ENCODE measurements around the gene FGD6. TPM values are rescaled to one million over a fixed set of nuclear protein-coding genes. Genes with fewer than 3 reads are reported as not detected.

Gene FGD6
- polyA plus RNA-seq, 4 donors, result 0.89 to 11.4 (median 1.3) TPM

- no peak for DNase-seq
- H3K9me3 ChIP-seq (ENCODE audit: control insufficient read depth in 2 of 2, insufficient read depth in 1 of 2, low read depth in 1 of 2, low read length in 1 of 2), result no peaks in the 10 kb centered on the region
Observed at GRCh38 chr12:95229636-95230035, 12.4 kb upstream of the FGD6 start.

GRCh38 chr12:95228617-95229016 lies 11.3 kb upstream of the FGD6 start:
- no peaks in the 10 kb centered on the region for H3K4me1 ChIP-seq (ENCODE audit: control insufficient read depth in 3 of 3, insufficient read depth in 2 of 3, low read depth in 1 of 3, low read length in 2 of 3)

More at GRCh38 chr12:95229636-95230035, 12.4 kb upstream of the FGD6 start:
- 84 to 96% (median 94%) methylated on average over 7 of the region's 7 CpGs for WGBS, 3 donors
- Histone ChIP-seq H3K4me3 (ENCODE audit: low read depth in 1 of 3, low read length in 3 of 3) (no peak overlapping the region), H3K27me3 (ENCODE audit: control insufficient read depth in 3 of 3, insufficient read depth in 3 of 3, low read length in 3 of 3) (no peaks in the 10 kb centered on the region), H3K4me1 (ENCODE audit: control insufficient read depth in 3 of 3, insufficient read depth in 2 of 3, low read depth in 1 of 3, low read length in 2 of 3) (no peaks in the 10 kb centered on the region), H3K27ac (ENCODE audit: low read depth in 1 of 3, low read length in 2 of 3) (no peak overlapping the region), H3K36me3 (ENCODE audit: control insufficient read depth in 3 of 3, insufficient read depth in 2 of 3, low read depth in 1 of 3, low read length in 3 of 3) (peaks cover 0 to 20% (median 0%) of the 10 kb centered on the region in 3 donors)
- no peak for FAIRE-seq

GRCh38 chr12:95227818-95228356 lies 10.6 kb upstream of the FGD6 start:
- Histone ChIP-seq H3K9me3 (ENCODE audit: control insufficient read depth in 2 of 2, insufficient read depth in 1 of 2, low read depth in 1 of 2, low read length in 1 of 2) (no peaks in the 10 kb centered on the region), H3K27ac (ENCODE audit: low read depth in 1 of 3, low read length in 2 of 3) (no peak overlapping the region), H3K4me1 (ENCODE audit: control insufficient read depth in 3 of 3, insufficient read depth in 2 of 3, low read depth in 1 of 3, low read length in 2 of 3) (no peaks in the 10 kb centered on the region), H3K36me3 (ENCODE audit: control insufficient read depth in 3 of 3, insufficient read depth in 2 of 3, low read depth in 1 of 3, low read length in 3 of 3) (peaks cover 0 to 21% (median 0%) of the 10 kb centered on the region in 3 donors), H3K27me3 (ENCODE audit: control insufficient read depth in 3 of 3, insufficient read depth in 3 of 3, low read length in 3 of 3) (no peaks in the 10 kb centered on the region), H3K4me3 (ENCODE audit: low read depth in 1 of 3, low read length in 3 of 3) (no peak overlapping the region)
- FAIRE-seq, result no peak
- 67 to 87% (median 78%) methylated on average over 3 of the region's 3 CpGs for WGBS, 3 donors
- no peak for DNase-seq

More at GRCh38 chr12:95228617-95229016, 11.3 kb upstream of the FGD6 start:
- FAIRE-seq, result no peak
- 95 to 96% (median 96%) methylated on average over 2 of the region's 2 CpGs for WGBS, 3 donors
- Histone ChIP-seq H3K36me3 (ENCODE audit: control insufficient read depth in 3 of 3, insufficient read depth in 2 of 3, low read depth in 1 of 3, low read length in 3 of 3) (peaks cover 0 to 21% (median 0%) of the 10 kb centered on the region in 3 donors), H3K9me3 (ENCODE audit: control insufficient read depth in 2 of 2, insufficient read depth in 1 of 2, low read depth in 1 of 2, low read length in 1 of 2) (no peaks in the 10 kb centered on the region), H3K27me3 (ENCODE audit: control insufficient read depth in 3 of 3, insufficient read depth in 3 of 3, low read length in 3 of 3) (no peaks in the 10 kb centered on the region), H3K27ac (ENCODE audit: low read depth in 1 of 3, low read length in 2 of 3) (no peak overlapping the region), H3K4me3 (ENCODE audit: low read depth in 1 of 3, low read length in 3 of 3) (no peak overlapping the region)
- no peak for DNase-seq

GRCh38 chr12:95225645-95226212 lies 8.5 kb upstream of the FGD6 start:
- Histone ChIP-seq H3K27me3 (ENCODE audit: control insufficient read depth in 3 of 3, insufficient read depth in 3 of 3, low read length in 3 of 3) (no peaks in the 10 kb centered on the region), H3K4me3 (ENCODE audit: low read depth in 1 of 3, low read length in 3 of 3) (no peak overlapping the region), H3K4me1 (ENCODE audit: control insufficient read depth in 3 of 3, insufficient read depth in 2 of 3, low read depth in 1 of 3, low read length in 2 of 3) (no peaks in the 10 kb centered on the region), H3K9me3 (ENCODE audit: control insufficient read depth in 2 of 2, insufficient read depth in 1 of 2, low read depth in 1 of 2, low read length in 1 of 2) (no peaks in the 10 kb centered on the region), H3K27ac (ENCODE audit: low read depth in 1 of 3, low read length in 2 of 3) (no peak overlapping the region), H3K36me3 (ENCODE audit: control insufficient read depth in 3 of 3, insufficient read depth in 2 of 3, low read depth in 1 of 3, low read length in 3 of 3) (peaks cover 0 to 23% (median 0%) of the 10 kb centered on the region in 3 donors)
- FAIRE-seq, result no peak
- 92 to 96% (median 96%) methylated on average over 1 of the region's 1 CpG for WGBS, 3 donors
- DNase-seq, result no peak

- H3K4me3 ChIP-seq (ENCODE audit: low read depth in 1 of 3, low read length in 3 of 3), result no peak overlapping the region
- no peak for DNase-seq
- peaks cover 0 to 5% (median 0%) of the 10 kb centered on the region in 3 donors for H3K4me1 ChIP-seq (ENCODE audit: control insufficient read depth in 3 of 3, insufficient read depth in 2 of 3, low read depth in 1 of 3, low read length in 2 of 3)
- 94 to 98% (median 97%) methylated on average over 8 of the region's 8 CpGs for WGBS, 3 donors
- H3K27ac ChIP-seq (ENCODE audit: low read depth in 1 of 3, low read length in 2 of 3), result no peak overlapping the region
- H3K9me3 ChIP-seq (ENCODE audit: control insufficient read depth in 2 of 2, insufficient read depth in 1 of 2, low read depth in 1 of 2, low read length in 1 of 2), result no peaks in the 10 kb centered on the region
- no peak for FAIRE-seq
- H3K27me3 ChIP-seq (ENCODE audit: control insufficient read depth in 3 of 3, insufficient read depth in 3 of 3, low read length in 3 of 3), result no peaks in the 10 kb centered on the region
- peaks cover 0 to 19% (median 0%) of the 10 kb centered on the region in 3 donors for H3K36me3 ChIP-seq (ENCODE audit: control insufficient read depth in 3 of 3, insufficient read depth in 2 of 3, low read depth in 1 of 3, low read length in 3 of 3)
Observed at GRCh38 chr12:95224202-95225170, 7.2 kb upstream of the FGD6 start.

- Histone ChIP-seq H3K36me3 (ENCODE audit: control insufficient read depth in 3 of 3, insufficient read depth in 2 of 3, low read depth in 1 of 3, low read length in 3 of 3) (peaks cover 0 to 14% (median 0%) of the 10 kb centered on the region in 3 donors), H3K9me3 (ENCODE audit: control insufficient read depth in 2 of 2, insufficient read depth in 1 of 2, low read depth in 1 of 2, low read length in 1 of 2) (no peaks in the 10 kb centered on the region), H3K27ac (ENCODE audit: low read depth in 1 of 3, low read length in 2 of 3) (no peak overlapping the region), H3K4me1 (ENCODE audit: control insufficient read depth in 3 of 3, insufficient read depth in 2 of 3, low read depth in 1 of 3, low read length in 2 of 3) (peaks cover 0 to 5% (median 2%) of the 10 kb centered on the region in 3 donors), H3K4me3 (ENCODE audit: low read depth in 1 of 3, low read length in 3 of 3) (no peak overlapping the region), H3K27me3 (ENCODE audit: control insufficient read depth in 3 of 3, insufficient read depth in 3 of 3, low read length in 3 of 3) (no peaks in the 10 kb centered on the region)
- FAIRE-seq (no peak), DNase-seq (no peak)
Observed at GRCh38 chr12:95220726-95221125, 3.5 kb upstream of the FGD6 start.

GRCh38 chr12:95220190-95220589 lies 2.9 kb upstream of the FGD6 start:
- Histone ChIP-seq H3K9me3 (ENCODE audit: control insufficient read depth in 2 of 2, insufficient read depth in 1 of 2, low read depth in 1 of 2, low read length in 1 of 2) (no peaks in the 10 kb centered on the region), H3K4me1 (ENCODE audit: control insufficient read depth in 3 of 3, insufficient read depth in 2 of 3, low read depth in 1 of 3, low read length in 2 of 3) (peaks cover 0 to 9% (median 2%) of the 10 kb centered on the region in 3 donors), H3K36me3 (ENCODE audit: control insufficient read depth in 3 of 3, insufficient read depth in 2 of 3, low read depth in 1 of 3, low read length in 3 of 3) (peaks cover 0 to 12% (median 0%) of the 10 kb centered on the region in 3 donors), H3K27ac (ENCODE audit: low read depth in 1 of 3, low read length in 2 of 3) (no peak overlapping the region), H3K27me3 (ENCODE audit: control insufficient read depth in 3 of 3, insufficient read depth in 3 of 3, low read length in 3 of 3) (no peaks in the 10 kb centered on the region), H3K4me3 (ENCODE audit: low read depth in 1 of 3, low read length in 3 of 3) (no peak overlapping the region)
- no peak for DNase-seq
- WGBS, 3 donors, result 85 to 93% (median 86%) methylated on average over 4 of the region's 4 CpGs
- no peak for FAIRE-seq

Data from small intestine (tissue), 7 donors.